Medulla oblongata (tissue), 1 donor: Measurements from ENCODE around the gene ITGA6.

ENCODE experiments used
- DNase-seq: peaks from one replicate; pipeline ENCODE4 v3.0.0-alpha.2; 2015; ENCODE audit errors: extremely low spot score

ITGA6 gene

DNA sequence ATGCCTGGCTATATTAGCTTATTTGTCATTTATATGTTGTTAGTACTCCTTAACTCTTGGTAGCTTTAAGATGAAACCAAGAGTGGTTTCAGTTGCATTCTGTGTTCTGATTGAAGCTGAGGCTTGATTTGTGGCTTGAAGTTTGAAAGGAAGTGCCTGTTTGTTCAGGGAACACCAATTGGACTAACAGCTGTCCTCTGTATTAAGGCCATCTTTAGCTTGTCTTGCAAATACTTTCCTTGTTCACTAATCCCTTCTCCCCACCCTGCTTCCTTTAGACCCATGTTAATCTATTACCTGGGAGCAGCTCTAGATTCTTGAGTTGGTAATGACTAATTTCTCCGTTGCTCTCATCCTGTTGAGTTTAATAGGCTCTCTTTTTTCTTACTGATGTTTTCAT lies 13.4 kb downstream of the ITGA6 start:
- DNase-seq, result no peak

DNA sequence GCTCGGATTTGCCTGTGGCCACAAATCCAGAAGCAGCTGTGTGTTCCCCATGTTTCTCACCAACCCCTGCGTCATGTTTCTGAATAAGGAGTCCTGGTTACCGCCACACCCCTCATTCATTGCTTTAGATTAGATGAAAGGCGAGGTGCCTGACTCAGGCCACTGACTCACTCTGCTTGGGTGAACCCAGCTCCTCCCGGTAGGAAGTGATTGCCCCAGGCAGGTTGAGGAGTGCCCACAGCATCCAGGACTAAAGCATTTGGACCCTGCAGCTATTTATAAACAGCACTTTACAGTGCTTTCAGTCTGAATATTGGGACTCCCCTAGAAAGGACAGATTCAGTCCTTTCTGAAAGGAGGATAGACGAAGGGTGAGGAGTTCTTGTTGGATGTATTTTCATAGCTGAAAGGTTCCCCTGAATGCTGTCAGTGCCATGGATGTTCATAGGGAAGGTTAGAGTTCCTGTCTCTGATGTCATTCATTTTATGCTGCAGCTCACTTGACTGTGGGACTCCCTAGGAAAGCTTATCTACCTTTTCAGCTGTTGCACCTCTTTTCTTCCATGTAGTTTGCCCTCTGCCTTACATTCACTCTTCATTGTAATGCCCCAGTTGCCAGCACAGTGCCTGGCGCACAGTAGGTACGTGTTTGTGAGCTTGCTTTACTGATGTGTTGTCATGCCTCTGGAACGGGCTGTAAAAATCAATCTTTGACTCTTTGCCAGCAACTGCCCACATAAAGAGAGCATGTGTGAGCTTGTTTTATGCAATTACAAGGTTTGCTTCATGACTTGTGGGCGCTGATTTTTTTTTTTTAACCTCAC lies 14.9 kb downstream of the ITGA6 start:
- no peak for DNase-seq

DNA sequence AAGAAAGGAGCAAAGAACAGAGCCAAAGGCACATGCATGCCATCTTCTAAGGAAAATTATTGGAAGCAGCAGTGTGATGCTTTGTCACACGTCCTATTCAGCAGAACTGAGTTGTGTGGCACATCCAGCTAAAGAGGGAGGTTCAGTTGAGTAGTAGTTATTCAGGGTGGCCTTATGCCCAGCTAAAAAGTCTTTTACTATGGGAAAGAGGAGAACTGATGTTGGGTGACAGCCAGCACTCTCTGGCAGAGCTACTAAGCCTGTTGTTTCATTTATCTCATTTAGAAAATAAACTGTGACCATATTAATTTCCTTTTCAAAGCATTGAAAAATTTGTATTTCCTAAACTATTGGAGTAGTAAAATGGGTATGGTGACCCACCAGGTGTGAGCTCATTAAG lies 18.5 kb downstream of the ITGA6 start:
- DNase-seq, result peak; percentile 75

DNA sequence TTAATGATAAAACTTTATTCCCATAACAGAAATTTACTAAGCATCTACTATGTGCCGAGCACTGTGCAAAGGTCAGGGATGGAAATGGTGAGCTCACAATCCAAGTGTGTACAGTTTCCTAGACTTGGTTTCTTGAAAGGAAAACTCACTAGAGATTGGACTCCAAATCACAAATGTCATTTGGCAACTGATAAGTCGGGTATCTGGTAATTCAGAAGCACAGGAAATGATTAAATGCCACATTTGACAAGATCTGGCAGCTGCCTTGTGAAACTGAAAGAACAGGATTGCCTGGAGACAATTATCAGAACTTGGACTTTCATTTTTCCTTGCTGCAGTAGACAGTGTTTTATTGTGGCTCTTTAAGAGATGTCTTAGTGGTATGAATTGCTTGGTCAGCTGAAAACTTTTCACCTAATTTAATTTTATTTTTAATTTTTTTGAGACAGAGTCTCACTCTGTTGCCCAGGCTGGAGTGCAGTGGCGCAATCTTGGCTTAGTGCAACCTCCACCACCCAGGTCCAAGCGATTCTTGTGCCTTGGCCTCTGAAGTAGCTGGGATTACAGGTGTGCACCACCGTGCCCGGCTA lies 19.2 kb downstream of the ITGA6 start:
- DNase-seq, result no peak

DNA sequence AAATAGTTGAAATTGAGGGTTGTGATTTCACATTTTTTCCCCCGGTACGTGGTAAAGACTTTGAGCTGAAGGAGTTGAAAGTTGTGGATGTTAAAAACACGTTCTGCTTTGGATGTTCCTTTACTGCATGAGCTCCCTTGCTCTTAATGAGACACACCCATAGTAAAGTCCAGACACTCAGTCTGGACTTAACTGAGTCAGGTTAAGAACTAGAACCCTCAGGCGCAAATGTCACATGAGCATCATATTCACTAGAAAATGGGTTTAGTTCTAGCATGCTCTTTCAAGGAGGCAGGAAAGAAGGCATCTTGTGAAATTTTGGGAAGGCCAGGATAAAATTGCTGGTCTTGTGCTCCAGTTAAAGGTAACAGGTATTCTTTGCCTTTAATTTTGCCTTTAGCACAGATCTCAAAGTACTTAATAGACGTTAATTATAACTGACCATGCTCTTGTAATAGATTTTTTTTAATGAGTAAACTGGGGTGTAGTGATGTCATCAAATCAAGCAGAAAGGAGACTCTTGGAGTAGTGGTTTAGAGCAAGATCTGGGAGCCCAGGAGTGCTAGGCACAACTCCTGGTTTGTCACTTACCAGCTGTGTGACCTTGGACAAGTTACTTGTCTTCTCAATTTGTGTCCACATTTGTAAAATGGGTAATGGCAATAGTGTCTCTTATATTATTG lies 20.6 kb downstream of the ITGA6 start:
- no peak for DNase-seq

DNA sequence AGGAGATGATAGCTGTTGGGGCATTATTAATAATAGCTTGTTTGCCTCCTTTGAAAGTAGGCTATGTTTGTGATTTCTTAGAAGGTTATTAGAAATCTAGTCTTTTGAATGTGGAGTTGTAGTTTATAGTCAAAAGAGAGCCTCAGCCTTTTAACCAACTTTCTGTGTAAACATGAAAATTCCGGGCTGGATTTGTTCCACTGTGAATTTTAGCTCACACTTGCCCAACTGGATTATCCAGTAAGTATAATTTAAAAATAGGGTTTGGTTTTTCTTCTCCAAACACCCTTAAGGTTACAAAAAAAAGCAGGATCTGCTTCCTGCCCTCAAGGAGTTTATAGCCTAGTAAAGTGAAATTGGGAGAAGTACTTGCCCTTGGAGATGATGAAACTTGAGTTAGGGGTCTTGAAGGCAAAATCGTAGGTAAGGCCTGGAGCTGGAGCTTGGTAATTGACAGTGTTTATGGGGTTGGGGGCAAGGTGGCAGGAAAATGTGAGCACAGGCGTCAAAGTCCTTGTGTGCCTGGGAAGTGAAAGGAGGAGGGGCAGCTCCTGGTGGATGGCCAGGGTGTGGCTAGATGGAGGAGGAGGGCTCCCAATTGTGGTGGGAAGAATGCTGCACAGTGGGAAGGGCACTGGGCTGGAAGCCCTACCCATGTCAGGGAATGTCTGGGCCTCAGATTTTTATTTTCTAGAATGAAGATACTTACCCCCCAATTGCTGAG lies 21.3 kb downstream of the ITGA6 start:
- DNase-seq, result no peak

DNA sequence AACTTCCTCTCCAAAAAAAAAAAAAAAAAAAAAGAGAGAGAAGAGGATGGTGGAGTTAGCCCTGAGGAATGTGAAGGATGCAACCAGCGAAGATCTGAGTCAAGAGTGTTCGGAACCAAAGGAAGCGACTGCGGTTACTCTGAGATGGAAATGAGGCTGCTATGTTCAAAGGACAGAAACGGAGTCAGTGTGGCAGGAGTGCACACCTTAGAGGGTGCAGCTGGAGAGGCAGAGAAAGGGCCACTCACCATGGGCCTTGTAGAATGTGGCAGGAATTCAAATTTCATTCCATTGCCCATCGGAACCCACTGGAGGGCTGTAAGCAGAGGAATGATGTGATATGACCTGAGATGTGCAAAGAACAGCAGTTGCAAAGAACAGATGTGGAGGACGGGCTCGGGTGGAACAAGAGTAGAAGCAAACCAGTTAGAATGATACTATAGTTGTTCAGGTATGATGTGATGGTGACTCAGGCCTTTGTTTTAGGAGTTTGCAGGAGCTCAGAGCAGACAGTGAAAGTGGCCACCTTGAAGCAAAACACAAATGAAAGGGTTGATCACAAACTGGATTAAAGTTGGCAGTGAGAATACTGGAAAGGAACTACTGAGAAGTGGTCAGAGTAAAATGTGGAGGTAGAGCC lies 22.6 kb downstream of the ITGA6 start:
- DNase-seq, result no peak

DNA sequence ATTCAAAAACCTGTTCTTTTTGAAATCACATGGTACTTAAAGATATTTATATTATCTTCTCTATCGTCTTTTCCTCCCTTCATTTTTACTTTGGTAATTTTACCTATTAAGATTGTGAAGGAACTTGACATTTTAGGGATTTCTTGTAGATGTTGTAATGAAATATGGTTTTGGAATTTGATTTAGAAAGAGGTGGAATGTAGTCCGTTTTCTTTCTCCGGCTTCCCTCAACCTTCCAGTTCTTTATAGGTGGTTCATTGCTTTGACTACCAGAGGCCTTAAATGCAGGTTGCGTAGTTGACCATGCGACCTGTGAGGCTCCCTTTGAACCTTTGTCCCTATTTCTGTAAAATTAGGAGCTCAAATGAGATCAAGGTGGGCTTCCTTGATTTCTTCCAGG lies 24.5 kb downstream of the ITGA6 start:
- DNase-seq, result no peak

DNA sequence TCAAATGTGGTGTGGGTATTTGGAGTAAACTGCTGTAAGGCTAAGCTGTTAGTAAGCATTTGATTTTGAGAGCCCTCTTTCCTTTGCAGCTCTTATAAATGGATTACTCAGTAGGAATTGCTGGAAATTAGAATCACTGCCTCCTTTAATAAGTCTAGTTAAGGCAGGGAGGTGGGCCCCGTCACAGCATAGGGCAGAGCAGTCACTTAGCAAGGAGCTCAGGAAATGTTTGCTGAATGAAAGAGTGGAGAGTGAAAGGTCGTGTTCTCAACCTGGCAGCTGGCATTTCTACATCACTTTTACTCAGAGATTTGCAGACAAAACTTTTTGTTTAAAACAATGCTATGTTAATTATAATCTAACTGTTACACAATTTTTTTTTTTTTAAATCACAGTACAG lies 25.5 kb downstream of the ITGA6 start:
- DNase-seq, result no peak

DNA sequence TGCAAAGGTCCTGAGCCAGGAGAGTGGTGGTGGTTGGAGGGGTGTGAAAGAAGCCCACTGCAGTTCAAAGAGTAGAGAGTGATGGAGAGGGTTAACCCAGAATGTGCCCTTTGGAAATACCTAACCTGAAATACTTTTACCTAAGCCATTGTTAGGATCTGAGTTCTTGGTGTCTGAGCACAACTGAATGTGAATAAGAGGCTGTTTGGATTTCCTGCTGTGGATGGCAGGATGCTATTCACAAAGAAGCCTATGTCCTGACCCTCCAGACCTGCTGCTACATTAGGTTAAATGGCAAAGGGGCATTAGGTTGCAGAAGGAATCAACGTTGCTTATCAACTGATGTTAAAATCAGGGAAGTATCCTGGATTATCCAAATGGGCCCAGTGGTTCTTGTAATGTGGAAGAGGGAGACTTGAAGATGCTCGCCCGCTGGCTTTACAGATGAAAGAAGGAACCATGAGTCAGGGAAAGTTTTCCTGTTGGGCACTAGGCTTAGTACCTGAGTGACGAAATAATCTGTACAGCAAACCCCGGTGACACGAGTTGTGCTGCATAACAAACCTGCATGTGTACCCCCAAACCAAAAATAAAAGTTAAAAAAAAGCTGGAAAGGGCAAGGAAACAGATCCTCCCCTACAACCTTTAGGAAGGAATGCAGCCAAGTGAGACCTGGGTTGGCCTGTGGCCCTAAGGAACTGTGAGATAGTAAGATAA lies 27.2 kb downstream of the ITGA6 start:
- no peak for DNase-seq

DNA sequence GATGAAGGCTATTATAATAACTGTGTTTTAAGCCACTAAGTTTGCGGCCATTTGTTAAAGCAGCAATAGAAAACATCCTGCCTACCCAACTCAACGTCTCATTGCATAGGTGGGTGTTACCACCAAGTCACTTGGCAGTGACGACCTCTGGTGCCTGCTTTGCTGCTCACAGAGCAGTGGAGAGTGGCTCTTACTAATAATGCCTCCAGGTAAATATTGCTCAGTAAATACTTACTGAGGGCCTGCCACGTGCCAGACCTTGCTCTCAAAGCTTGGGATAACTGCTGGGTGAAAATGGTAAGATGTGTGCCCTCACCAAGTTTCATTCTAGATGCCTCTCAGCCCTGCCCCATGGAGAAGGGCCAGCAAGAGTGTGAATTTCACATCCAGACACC lies 27.7 kb downstream of the ITGA6 start:
- DNase-seq, result no peak

DNA sequence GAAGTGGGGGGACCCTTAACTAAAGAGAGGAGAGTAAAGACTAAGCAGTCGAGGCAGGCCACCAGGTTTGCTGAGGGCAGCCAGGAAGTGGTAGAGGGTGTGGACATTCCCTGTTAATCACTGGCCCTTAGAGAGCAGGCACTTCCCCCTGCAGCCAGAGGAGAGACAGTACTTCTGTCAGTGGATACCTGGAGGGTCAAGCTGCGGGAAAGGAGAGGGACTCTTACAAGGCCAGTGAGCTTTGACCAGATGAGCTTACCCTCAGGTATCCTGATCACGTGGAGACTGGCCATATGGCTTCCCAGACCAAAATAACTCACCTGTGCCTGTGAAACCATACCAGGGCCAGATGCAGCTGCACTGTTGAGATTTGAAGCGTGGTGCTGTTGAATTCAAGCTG lies 28.6 kb downstream of the ITGA6 start:
- DNase-seq, result no peak

DNA sequence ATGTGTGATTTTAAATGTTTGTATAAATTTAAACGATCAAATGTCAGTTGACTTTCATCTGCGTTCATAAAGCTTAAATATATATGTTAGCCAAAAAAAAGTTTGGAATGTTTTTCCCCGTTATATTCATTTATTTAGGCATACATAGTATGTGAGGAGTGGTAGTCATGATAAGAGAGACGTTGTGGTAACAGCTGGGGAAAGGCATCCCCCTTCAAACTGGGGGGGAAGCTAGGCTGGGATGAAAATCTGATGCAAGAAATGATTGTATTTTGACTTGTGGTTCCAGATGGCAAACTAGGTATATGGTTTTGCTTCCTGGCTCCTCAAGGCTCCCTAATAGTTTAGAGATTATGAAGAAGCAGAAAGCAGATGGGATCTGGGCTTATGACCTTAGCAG lies 30.1 kb downstream of the ITGA6 start:
- DNase-seq, result no peak

DNA sequence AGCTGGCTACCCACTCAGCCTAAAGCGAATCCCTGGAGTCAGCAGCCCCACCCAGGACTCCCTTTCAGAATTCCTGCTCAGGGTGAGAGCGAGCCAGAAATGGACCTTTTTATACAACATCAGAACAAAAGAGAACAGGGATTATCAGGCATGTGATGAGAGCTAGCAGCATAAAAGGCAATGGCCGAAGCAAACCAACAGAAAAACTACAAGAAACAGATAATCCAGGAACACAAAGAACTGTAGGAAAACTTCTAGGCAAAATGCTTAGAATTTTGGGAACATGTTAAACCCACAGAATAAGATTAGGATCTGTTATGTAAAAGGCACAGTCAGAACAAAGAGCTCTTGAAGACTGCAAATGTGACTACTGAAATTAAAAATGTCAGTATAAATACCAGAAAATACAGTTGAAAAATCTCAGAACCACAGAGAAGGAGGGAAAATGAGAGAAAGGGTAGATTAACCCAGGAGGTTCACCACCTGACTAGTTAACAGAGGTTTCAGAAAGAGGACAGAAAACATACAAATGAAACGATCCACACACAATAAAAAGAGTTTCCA lies 31.3 kb downstream of the ITGA6 start:
- no peak for DNase-seq

DNA sequence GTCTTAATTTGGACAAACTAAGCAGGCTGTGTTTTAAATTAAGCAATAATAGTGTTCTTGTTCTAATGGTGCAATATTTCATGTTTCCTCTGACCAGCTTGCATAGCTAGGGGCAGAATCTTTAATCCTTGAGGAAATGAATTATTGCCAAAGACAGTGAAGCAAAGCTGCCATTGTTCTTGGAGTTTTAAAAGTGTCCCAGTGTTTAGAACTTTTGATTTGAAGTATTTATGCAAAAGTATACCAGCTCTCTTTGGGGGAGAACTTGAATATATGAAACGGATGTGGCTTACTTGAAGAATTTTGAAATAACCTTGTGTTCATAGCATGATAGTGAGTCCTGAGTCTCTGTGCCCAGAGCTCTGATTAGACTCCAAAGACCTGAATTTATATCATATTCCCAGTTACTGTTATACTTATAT lies 33.4 kb downstream of the ITGA6 start:
- no peak for DNase-seq

DNA sequence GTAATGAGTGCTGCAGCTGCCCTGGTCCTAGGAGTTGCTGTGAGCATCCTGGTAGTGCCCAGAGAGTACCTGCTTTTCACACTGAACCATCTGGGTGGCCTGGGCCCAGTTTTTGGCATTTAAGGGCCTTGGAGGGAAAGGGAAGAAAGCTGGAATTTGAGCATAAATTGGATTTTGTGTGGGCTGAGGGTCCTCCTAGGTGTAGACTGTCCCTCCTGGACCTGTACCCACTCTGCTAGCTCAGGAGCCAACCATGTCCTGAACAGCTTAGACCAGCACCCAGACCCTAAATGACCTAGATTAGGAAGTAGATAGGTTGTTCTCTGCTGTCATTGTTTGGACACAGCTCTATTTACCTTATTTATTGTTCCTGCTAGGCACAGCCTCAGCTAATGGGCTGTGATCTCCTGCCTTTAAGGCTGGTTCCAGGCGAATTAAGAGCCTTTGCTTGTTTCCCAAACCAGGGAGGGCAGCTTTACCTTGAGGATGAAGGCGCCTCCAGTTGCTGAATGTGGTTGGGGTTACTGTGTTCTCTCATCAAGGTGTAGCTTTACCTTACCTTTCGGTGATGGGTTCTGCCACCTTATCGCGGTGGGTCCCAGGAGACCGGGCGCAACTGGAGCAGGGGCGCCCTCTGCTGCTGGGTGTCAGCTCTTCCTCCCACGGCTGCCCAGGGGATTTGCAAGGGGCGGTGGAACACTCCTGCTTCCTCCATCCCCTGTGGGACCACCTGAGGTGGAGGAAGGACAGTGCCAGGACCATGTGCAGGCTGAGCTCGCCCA lies 34.4 kb downstream of the ITGA6 start:
- peak; percentile 67 for DNase-seq

DNA sequence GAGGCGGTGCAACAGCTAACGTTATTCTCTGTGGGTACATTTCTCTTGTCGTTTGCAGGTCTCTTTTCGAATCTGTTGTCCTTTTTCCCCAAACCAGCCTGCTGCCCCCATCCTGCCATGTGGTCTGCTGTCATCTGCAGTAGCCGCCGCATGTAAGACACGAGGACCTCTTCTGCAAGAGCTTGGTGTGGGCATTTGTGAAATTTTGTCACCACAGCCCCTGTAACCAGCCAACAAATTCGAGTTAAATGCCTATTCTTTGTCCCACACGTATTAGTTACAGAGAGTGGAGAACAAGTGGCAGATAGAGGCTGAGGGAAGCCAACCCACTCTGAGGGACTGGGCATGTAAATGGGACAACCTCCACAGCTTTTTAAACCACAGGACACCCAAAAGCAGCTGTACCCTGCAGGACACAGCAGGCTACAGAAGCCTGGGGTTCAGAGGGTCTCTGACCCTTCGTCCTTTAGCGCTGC lies 35.0 kb downstream of the ITGA6 start:
- no peak for DNase-seq

DNA sequence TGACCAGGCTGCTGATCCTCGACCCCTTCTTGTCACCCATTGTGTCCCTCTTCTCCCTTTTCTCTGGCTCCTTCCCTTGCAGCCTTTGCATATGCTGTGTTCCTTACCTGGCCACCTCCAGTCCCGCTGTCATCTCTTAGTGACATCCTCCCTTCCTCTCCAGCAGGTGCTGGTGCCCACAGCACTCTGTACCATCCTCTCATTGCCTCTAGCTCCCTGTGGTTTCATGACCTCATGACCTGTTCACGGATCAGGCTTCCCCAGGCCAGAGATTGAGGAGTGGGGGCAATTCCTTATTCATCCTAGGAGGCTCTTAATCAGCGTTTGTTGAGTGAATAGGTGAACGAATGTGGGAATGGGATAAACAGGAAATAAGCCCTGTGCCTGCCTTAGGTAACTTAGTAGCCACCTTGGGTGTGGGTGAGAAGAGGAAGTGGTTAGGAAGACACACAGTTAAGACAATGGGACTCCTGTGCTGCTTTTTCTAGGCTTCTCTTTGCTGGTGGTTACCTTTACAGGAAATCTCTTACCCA lies 35.5 kb downstream of the ITGA6 start:
- no peak for DNase-seq

DNA sequence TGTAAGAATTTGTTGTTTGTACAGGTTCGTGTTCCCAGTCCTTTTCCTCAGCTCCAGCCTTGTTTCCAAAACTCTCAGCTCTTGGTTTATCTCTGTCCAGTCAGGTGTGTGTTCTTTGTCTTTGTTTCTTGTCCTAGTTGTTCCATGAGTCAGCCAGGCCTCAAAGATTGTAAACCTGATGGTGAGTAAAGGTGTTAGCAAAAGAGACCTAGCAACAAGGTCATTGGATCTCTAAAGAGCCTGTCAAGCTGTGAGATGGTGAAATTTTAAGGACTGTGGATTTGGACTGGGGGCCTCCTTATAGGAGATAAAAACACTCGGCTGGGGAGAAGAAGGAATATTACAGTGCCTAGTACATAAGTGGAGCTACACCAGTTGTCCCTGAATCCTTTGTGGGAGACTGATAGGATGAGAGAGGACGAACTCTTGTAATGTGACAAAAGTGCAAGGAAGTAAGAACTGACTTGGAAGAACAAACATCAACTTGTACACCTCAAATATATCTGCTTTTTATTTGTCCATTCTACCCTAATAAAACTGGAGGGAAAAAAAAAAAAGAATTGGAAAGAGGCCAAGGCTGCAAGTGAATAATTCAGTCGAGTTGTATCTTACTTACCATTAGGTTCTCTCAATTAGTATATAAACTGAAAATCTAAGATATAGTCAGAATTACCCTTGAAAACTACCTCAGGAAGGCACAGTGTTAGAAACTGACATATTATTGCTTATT lies 37.2 kb downstream of the ITGA6 start:
- no peak for DNase-seq
